Endothelial cell of umbilical vein (primary cell): ENCODE results near the gene CFAP61. TPM values are rescaled to one million over a fixed set of nuclear protein-coding genes. Genes with fewer than 3 reads are reported as not detected.

Experiments used
- BruUV-seq: library from RNA; stranded (reverse); fragments of 400-500 nt; replicated peaks from 2 replicates; lab custom pipeline; 2021; lab: Mats Ljungman, UMichigan
- CTCF ChIA-PET: fragments of 300-600, 350-600 bp; sonication (Branson Sonifier 250); formaldehyde crosslinking; loops from one replicate; lab custom pipeline; 2021; ENCODE audit warnings: antibody characterized with exemption, inconsistent platforms; lab: Charles Lee
- POLR2A ChIA-PET: fragments of 300-600, 350-600 bp; sonication (Branson Sonifier 250); formaldehyde crosslinking; loops from one replicate; lab custom pipeline; 2021; ENCODE audit warnings: antibody characterized with exemption, inconsistent platforms; lab: Charles Lee
- DNase-seq: peaks from one replicate; pipeline ENCODE4 v3.0.0-alpha.2; 2011; ENCODE audit warnings: low read depth, low spot score
- FAIRE-seq: peaks from 2 replicates; lab custom pipeline; 2011; peaks lifted over from hg19 to GRCh38; lab: Jason Lieb, UNC
- H2AFZ ChIP-seq: 2 replicates; pipeline ENCODE4 v1.6.0; 2012; ENCODE audit warnings: low read depth, low read length, control low read depth, inconsistent platforms
- H3K27ac ChIP-seq: 2 replicates; pipeline ENCODE4 v1.5.1; 2011; ENCODE audit warnings: low read depth, mild to moderate bottlenecking, control low read depth, low read length, moderate library complexity; ENCODE audit not compliant: insufficient read depth
- H3K27me3 ChIP-seq, 2 experiments: 2 replicates each; pipeline versions ENCODE4 v1.6.0 to v1.6.1; 2011; ENCODE audit warnings: low read length in 2 of 2, mixed read lengths in 1 of 2; ENCODE audit not compliant: control insufficient read depth in 2 of 2, insufficient read depth in 2 of 2
- H3K36me3 ChIP-seq, 2 experiments: 2 replicates in 1 of 2; 3 replicates in 1 of 2; pipeline ENCODE4 v1.5.1; 2011; ENCODE audit warnings: low read length in 2 of 2, mild to moderate bottlenecking in 1 of 2, moderate library complexity in 1 of 2; ENCODE audit not compliant: control insufficient read depth in 2 of 2, insufficient read depth in 2 of 2; ENCODE audit errors: extremely low read depth in 1 of 2
- H3K4me1 ChIP-seq: 3 replicates; pipeline ENCODE4 v1.5.1; 2011; ENCODE audit warnings: mild to moderate bottlenecking, low read length; ENCODE audit not compliant: control insufficient read depth, insufficient read depth; ENCODE audit errors: extremely low read depth
- H3K4me2 ChIP-seq: 2 replicates; pipeline ENCODE4 v1.6.1; 2011; ENCODE audit warnings: low read length, control low read depth, mixed read lengths; ENCODE audit not compliant: insufficient read depth
- H3K4me3 ChIP-seq, 3 experiments: fragments of 200-600 bp in 1 of 3; sonication (generic), shearing (Covaris generic) in 1 of 3; replicated peaks in 1 of 3; 2 replicates each; pipeline ENCODE4 v1.5.1; 2011 to 2016; ENCODE audit warnings: control low read depth in 3 of 3, low read length in 3 of 3, mild to moderate bottlenecking in 2 of 3, inconsistent platforms in 1 of 3, low read depth in 1 of 3, moderate library complexity in 1 of 3; ENCODE audit not compliant: insufficient read depth in 1 of 3
- H3K79me2 ChIP-seq: 2 replicates; pipeline ENCODE4 v1.6.0; 2012; ENCODE audit warnings: low read length, inconsistent platforms; ENCODE audit not compliant: control insufficient read depth, insufficient read depth
- H3K9ac ChIP-seq: replicated peaks from 2 replicates; pipeline ENCODE3; 2011; ENCODE audit warnings: low read length, control low read depth; ENCODE audit not compliant: insufficient read depth; ENCODE audit errors: extremely low read depth
- H3K9me1 ChIP-seq: replicated peaks from 3 replicates; pipeline ENCODE4 v1.6.0; 2011; ENCODE audit warnings: mild to moderate bottlenecking, low read length; ENCODE audit not compliant: control insufficient read depth, insufficient read depth; ENCODE audit errors: extremely low read depth
- H3K9me3 ChIP-seq: replicated peaks from 2 replicates; pipeline ENCODE4 v1.5.1; 2012; ENCODE audit warnings: low read length, inconsistent platforms; ENCODE audit not compliant: control insufficient read depth, insufficient read depth
- H4K20me1 ChIP-seq: replicated peaks from 2 replicates; pipeline ENCODE3; 2011; ENCODE audit warnings: mild to moderate bottlenecking, low read length; ENCODE audit not compliant: control insufficient read depth, insufficient read depth; ENCODE audit errors: extremely low read depth
- CTCF ChIP-seq, 2 donors: IDR thresholded peaks; 1 replicate in 1 of 2; 2 replicates in 1 of 2; pipeline ENCODE4 v1.5.1; 2011; ENCODE audit warnings: low read length in 2 of 2, mild to moderate bottlenecking in 2 of 2, moderate library complexity in 2 of 2, control low read depth in 1 of 2, inconsistent platforms in 1 of 2, low read depth in 1 of 2; ENCODE audit not compliant: insufficient read depth in 1 of 2; ENCODE audit errors: extremely low read depth in 1 of 2
- EZH2 ChIP-seq: IDR thresholded peaks from 2 replicates; pipeline ENCODE4 v1.6.1; 2012; ENCODE audit warnings: borderline replicate concordance, low read depth, mild to moderate bottlenecking, moderate library complexity, low read length, inconsistent platforms; ENCODE audit not compliant: severe bottlenecking
- FOS ChIP-seq: IDR thresholded peaks from 2 replicates; pipeline ENCODE4 v1.6.1; 2011; ENCODE audit warnings: mild to moderate bottlenecking, low read length, moderate library complexity, borderline replicate concordance; ENCODE audit not compliant: insufficient read depth
- GATA2 ChIP-seq: IDR thresholded peaks from 2 replicates; pipeline ENCODE4 v1.7.0; 2011; ENCODE audit warnings: low read depth, mild to moderate bottlenecking, moderate library complexity, mixed read lengths, low read length; ENCODE audit not compliant: insufficient read length, insufficient read depth
- JUN ChIP-seq: IDR thresholded peaks from 2 replicates; pipeline ENCODE4 v1.6.1; 2011; ENCODE audit warnings: borderline replicate concordance, low read depth; ENCODE audit not compliant: insufficient read length, insufficient read depth
- MAX ChIP-seq: IDR thresholded peaks from 2 replicates; pipeline ENCODE4 v1.6.1; 2011; ENCODE audit not compliant: insufficient read depth, insufficient read length
- MYC ChIP-seq: IDR thresholded peaks from one replicate; pipeline ENCODE4 v1.6.1; 2011; ENCODE audit warnings: mild to moderate bottlenecking, low read depth, low read length
- POLR2A ChIP-seq: IDR thresholded peaks from 2 replicates; pipeline ENCODE4 v1.6.1; 2012; ENCODE audit warnings: low read depth, mild to moderate bottlenecking, control low read depth, low read length
- dilution Hi-C: fragments of 300-500 bp; cut with MboI; formaldehyde crosslinking; loops from one replicate; pipeline ENCODE4 v1.15.0; 2019; ENCODE audit warnings: low sequenced_read_pairs; ENCODE audit not compliant: extremely low pct_ligation_motif_present
- intact Hi-C: fragments of 100-400 bp; cut with micrococcal nuclease; formaldehyde crosslinking; loops from one replicate; pipeline ENCODE4 v1.10.0; 2022
- polyA plus RNA-seq, 4 experiments: library from polyadenylated mRNA; depleted of rRNA in 3 of 4; stranded (reverse) in 3 of 4; unstranded in 1 of 4; fragments of >200 nt; gene quantifications; 2 replicates each; pipeline versions ENCODE4 v1.2.1 to v1.2.3, GENCODE V29; 2011 to 2012; ENCODE audit warnings: missing spikeins in 1 of 4
- total RNA-seq: library from RNA; stranded (reverse); gene quantifications from 2 replicates; pipeline ENCODE4 v1.2.3, GENCODE V29; 2021

CFAP61 gene
- total and polyA plus RNA-seq, 2 donors (not counting 3 experiments of a cell fraction or from before 2014, with no cell fraction given): not detected

GRCh38 chr20:20143165-20143564, 90.8 kb downstream of the CFAP61 start:
- no peak overlapping the region for H3K27ac ChIP-seq
- DNase-seq (no peak), FAIRE-seq (no peak)
- H3K4me1 ChIP-seq: no peaks in the 10 kb centered on the region
- ChIA-PET POLR2A (no interaction called here), CTCF (no interaction called here)
- H3K9ac ChIP-seq: no peak overlapping the region
- H3K9me3 ChIP-seq: no peaks in the 10 kb centered on the region
- intact Hi-C loops: no loop called here
- no peaks in the 10 kb centered on the region for H3K9me1 ChIP-seq
- no peak for TF ChIP-seq POLR2A
- H3K27me3 ChIP-seq: no peaks in the 10 kb centered on the region
- no peaks in the 10 kb centered on the region for H3K79me2 ChIP-seq
- no peak overlapping the region for H2AFZ ChIP-seq
- H3K36me3 ChIP-seq: no peaks in the 10 kb centered on the region
- dilution Hi-C loops: no loop called here
- H3K4me3 ChIP-seq: no peak overlapping the region
- BruUV-seq: no TSS peak
- no peak overlapping the region for H3K4me2 ChIP-seq
- H4K20me1 ChIP-seq: no peaks in the 10 kb centered on the region

- TF ChIP-seq MAX: no peak
- no peak for TF ChIP-seq JUN
- TF ChIP-seq GATA2: no peak
- TF ChIP-seq MYC: no peak
- no peak for TF ChIP-seq CTCF (IDR thresholded peaks at IDR 0.05; ENCODE audit: extremely low read depth in 1 of 2, insufficient read depth in 1 of 2, low read depth in 1 of 2, low read length in 2 of 2)
- no peak for TF ChIP-seq EZH2
- no peak for TF ChIP-seq FOS
- POLR2A ChIA-PET: no interaction called here
- dilution Hi-C loops (no loop called here), intact Hi-C loops (no loop called here)
- Histone ChIP-seq H4K20me1 (no peaks in the 10 kb centered on the region), H3K36me3 (no peaks in the 10 kb centered on the region), H3K27me3 (no peaks in the 10 kb centered on the region), H2AFZ (no peak overlapping the region), H3K4me2 (no peak overlapping the region), H3K9ac (no peak overlapping the region), H3K79me2 (no peaks in the 10 kb centered on the region), H3K4me1 (no peaks in the 10 kb centered on the region), H3K9me1 (no peaks in the 10 kb centered on the region), H3K4me3 (no peak overlapping the region), H3K9me3 (no peaks in the 10 kb centered on the region), H3K27ac (no peak overlapping the region)
- no TSS peak for BruUV-seq
- FAIRE-seq (no peak), DNase-seq (no peak)
- CTCF ChIA-PET: no interaction called here
Measured at GRCh38 chr20:20143646-20144045, 91.3 kb downstream of the CFAP61 start.
